OCI-LY3 (cell line): ENCODE measurements around the gene FBXO48.

Experiments used
- H2AFZ ChIP-seq: fragments of 200-600, 300-600 bp; shearing (Covaris generic); 2 replicates; pipeline ENCODE4 v1.6.0; 2014; ENCODE audit warnings: antibody characterized with exemption, low read depth, low read length
- H3K27ac ChIP-seq: fragments of 200-600, 300-600 bp; sonication (generic); 2 replicates; pipeline ENCODE4 v1.5.1; 2014; ENCODE audit warnings: mild to moderate bottlenecking, low read length, moderate library complexity, mixed read lengths
- H3K27me3 ChIP-seq: fragments of 200-600, 300-600 bp; sonication (generic); 2 replicates; pipeline ENCODE4 v1.6.1; 2014; ENCODE audit warnings: low read depth, low read length, mixed read lengths
- H3K36me3 ChIP-seq: fragments of 200-600, 300-600 bp; sonication (generic); replicated peaks from 2 replicates; pipeline ENCODE3; 2014; ENCODE audit warnings: low read depth, low read length, mixed read lengths
- H3K4me1 ChIP-seq: fragments of 300-600, 200-600 bp; sonication (generic); 2 replicates; pipeline ENCODE4 v1.6.1; 2014; ENCODE audit warnings: low read length, mixed read lengths
- H3K4me2 ChIP-seq: fragments of 200-600, 300-600 bp; sonication (generic); 2 replicates; pipeline ENCODE4 v1.6.1; 2014; ENCODE audit warnings: low read length, mixed read lengths
- H3K4me3 ChIP-seq: fragments of 300-600, 200-600 bp; sonication (generic); 2 replicates; pipeline ENCODE4 v1.5.1; 2014; ENCODE audit warnings: antibody characterized with exemption, mild to moderate bottlenecking, low read length, moderate library complexity
- H3K79me2 ChIP-seq: fragments of 300-600, 200-600 bp; shearing (Covaris generic); 2 replicates; pipeline ENCODE4 v1.6.1; 2014; ENCODE audit warnings: mild to moderate bottlenecking, low read length, mixed read lengths
- H3K9ac ChIP-seq: fragments of 300-600, 200-600 bp; shearing (Covaris generic); 2 replicates; pipeline ENCODE4 v1.6.0; 2014; ENCODE audit warnings: mild to moderate bottlenecking, low read length, moderate library complexity
- H3K9me3 ChIP-seq: fragments of 200-600, 300-600 bp; shearing (Covaris generic); 2 replicates; pipeline ENCODE4 v1.6.1; 2014; ENCODE audit warnings: low read length, mixed read lengths; ENCODE audit not compliant: insufficient read depth
- H4K20me1 ChIP-seq: fragments of 200-600, 300-600 bp; sonication (generic); 2 replicates; pipeline ENCODE4 v1.6.1; 2016; ENCODE audit warnings: low read length, mixed read lengths; ENCODE audit not compliant: insufficient read depth
- CTCF ChIP-seq: fragments of 200-600, 300-600 bp; sonication (generic); IDR thresholded peaks from 2 replicates; pipeline ENCODE4 v1.5.1; 2014; ENCODE audit warnings: antibody characterized with exemption, low read length, low read depth
- EZH2phosphoT487 ChIP-seq: fragments of 200-600 bp; shearing (Covaris generic); IDR thresholded peaks from 2 replicates; pipeline ENCODE4 v1.6.1; 2018; ENCODE audit warnings: antibody characterized with exemption, mixed run types, low read depth

Gene FBXO48

GRCh38 chr2:68468801-68469200 lies 1.7 kb upstream of the FBXO48 start:
- Histone ChIP-seq H3K27ac (no peak overlapping the region), H3K4me2 (peak overlapping the region; percentile 82), H3K9me3 (no peaks in the 10 kb centered on the region), H3K79me2 (peaks cover 55% of the 10 kb centered on the region), H3K36me3 (peaks cover 5% of the 10 kb centered on the region), H3K27me3 (no peaks in the 10 kb centered on the region), H3K4me3 (peak overlapping the region; percentile 89), H4K20me1 (no peaks in the 10 kb centered on the region), H3K9ac (no peak overlapping the region), H3K4me1 (peaks cover 19% of the 10 kb centered on the region), H2AFZ (no peak overlapping the region)
- TF ChIP-seq EZH2phosphoT487 (no peak), CTCF (no peak)

- Histone ChIP-seq H3K4me2 (peak overlapping the region; percentile 88), H4K20me1 (no peaks in the 10 kb centered on the region), H3K36me3 (peaks cover 5% of the 10 kb centered on the region), H3K4me1 (peaks cover 22% of the 10 kb centered on the region), H3K79me2 (peaks cover 46% of the 10 kb centered on the region), H3K27me3 (no peaks in the 10 kb centered on the region), H3K9me3 (no peaks in the 10 kb centered on the region), H3K27ac (peak overlapping the region; percentile 36), H3K9ac (peak overlapping the region; percentile 77), H3K4me3 (peak overlapping the region; percentile 92), H2AFZ (peak overlapping the region; percentile 62; the same call in 1 of the 2 replicates)
- TF ChIP-seq EZH2phosphoT487, result no peak
- no peak for TF ChIP-seq CTCF
Observed at GRCh38 chr2:68466778-68467076, 367 bp downstream of the FBXO48 start.

GRCh38 chr2:68466361-68466777 lies 725 bp downstream of the FBXO48 start:
- Histone ChIP-seq H3K27ac (peak overlapping the region; percentile 36; the same call in 1 of the 2 replicates), H3K4me3 (peak overlapping the region; percentile 92), H4K20me1 (no peaks in the 10 kb centered on the region), H2AFZ (peak overlapping the region; percentile 62; the same call in 1 of the 2 replicates), H3K4me2 (peak overlapping the region; percentile 88), H3K27me3 (no peaks in the 10 kb centered on the region), H3K79me2 (peaks cover 44% of the 10 kb centered on the region), H3K9ac (peak overlapping the region; percentile 77), H3K9me3 (no peaks in the 10 kb centered on the region), H3K4me1 (peaks cover 22% of the 10 kb centered on the region), H3K36me3 (peaks cover 5% of the 10 kb centered on the region)
- TF ChIP-seq CTCF, result no peak
- no peak for TF ChIP-seq EZH2phosphoT487

- no peak overlapping the region for H3K9ac ChIP-seq
- peak overlapping the region; percentile 88; the same call in 1 of the 2 replicates for H3K4me2 ChIP-seq
- peaks cover 33% of the 10 kb centered on the region for H3K79me2 ChIP-seq
- no peak overlapping the region for H2AFZ ChIP-seq
- H4K20me1 ChIP-seq, result no peaks in the 10 kb centered on the region
- TF ChIP-seq CTCF, result no peak
- no peak for TF ChIP-seq EZH2phosphoT487
- H3K4me1 ChIP-seq, result peaks cover 22% of the 10 kb centered on the region
- H3K4me3 ChIP-seq, result no peak overlapping the region; the same call in 1 of the 2 replicates
- H3K9me3 ChIP-seq, result no peaks in the 10 kb centered on the region
- peaks cover 5% of the 10 kb centered on the region for H3K36me3 ChIP-seq
- no peak overlapping the region for H3K27ac ChIP-seq
- H3K27me3 ChIP-seq, result no peaks in the 10 kb centered on the region
Observed at GRCh38 chr2:68465081-68465916, 1.8 kb downstream of the FBXO48 start.
